NB4 (cell line): ENCODE data around the gene CCP110.
A peak's percentile ranks its signal among the peaks of the same experiment; 100 is the strongest.

Source experiments
- DNase-seq: peaks from one replicate; pipeline ENCODE4 v3.0.0; 2010; ENCODE audit warnings: low read depth
- H3K4me3 ChIP-seq: one replicate; pipeline ENCODE4 v1.5.1; 2011; ENCODE audit warnings: mild to moderate bottlenecking, low read depth, low read length, moderate library complexity
- MYC ChIP-seq: IDR thresholded peaks from 2 replicates; pipeline ENCODE4 v1.6.1; 2011; ENCODE audit warnings: low read depth, low read length
- POLR2A ChIP-seq: IDR thresholded peaks from 2 replicates; pipeline ENCODE4 v1.6.1; 2011; ENCODE audit warnings: mild to moderate bottlenecking; ENCODE audit not compliant: insufficient read length; ENCODE audit errors: extremely low read depth
- TF ChIP-seq, protein P1 (sequence below): IDR thresholded peaks from one replicate; pipeline ENCODE4 v1.5.1; 2012; ENCODE audit warnings: low read depth, low read length
- TF ChIP-seq, protein P2 (sequence below): IDR thresholded peaks from 2 replicates; pipeline ENCODE4 v1.6.1; 2011; ENCODE audit warnings: low read depth, low read length

CCP110 gene

DNA sequence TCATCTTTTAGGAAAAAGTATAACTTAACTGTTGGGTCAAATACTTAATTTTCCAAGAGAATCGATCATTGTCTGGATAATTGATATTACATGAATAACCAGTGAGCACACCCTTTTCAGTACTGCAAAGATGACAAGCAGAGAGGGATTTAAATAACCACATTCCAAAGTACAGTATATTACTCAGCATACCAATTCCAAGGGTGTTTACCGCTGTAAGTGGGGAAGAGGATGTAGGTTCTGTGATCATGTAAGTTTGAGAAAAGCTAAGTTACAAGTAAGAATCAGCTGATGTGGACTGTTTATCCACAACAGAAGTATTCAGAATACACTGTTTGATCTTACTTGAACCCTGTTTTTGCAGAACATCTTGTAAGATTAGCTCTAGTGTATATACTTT, 8.0 kb upstream of the CCP110 start:
- DNase-seq = no peak
- TF ChIP-seq, protein P1, sequence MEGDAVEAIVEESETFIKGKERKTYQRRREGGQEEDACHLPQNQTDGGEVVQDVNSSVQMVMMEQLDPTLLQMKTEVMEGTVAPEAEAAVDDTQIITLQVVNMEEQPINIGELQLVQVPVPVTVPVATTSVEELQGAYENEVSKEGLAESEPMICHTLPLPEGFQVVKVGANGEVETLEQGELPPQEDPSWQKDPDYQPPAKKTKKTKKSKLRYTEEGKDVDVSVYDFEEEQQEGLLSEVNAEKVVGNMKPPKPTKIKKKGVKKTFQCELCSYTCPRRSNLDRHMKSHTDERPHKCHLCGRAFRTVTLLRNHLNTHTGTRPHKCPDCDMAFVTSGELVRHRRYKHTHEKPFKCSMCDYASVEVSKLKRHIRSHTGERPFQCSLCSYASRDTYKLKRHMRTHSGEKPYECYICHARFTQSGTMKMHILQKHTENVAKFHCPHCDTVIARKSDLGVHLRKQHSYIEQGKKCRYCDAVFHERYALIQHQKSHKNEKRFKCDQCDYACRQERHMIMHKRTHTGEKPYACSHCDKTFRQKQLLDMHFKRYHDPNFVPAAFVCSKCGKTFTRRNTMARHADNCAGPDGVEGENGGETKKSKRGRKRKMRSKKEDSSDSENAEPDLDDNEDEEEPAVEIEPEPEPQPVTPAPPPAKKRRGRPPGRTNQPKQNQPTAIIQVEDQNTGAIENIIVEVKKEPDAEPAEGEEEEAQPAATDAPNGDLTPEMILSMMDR = no peak
- TF ChIP-seq POLR2A (no peak), MYC (no peak)
- TF ChIP-seq, protein P2, sequence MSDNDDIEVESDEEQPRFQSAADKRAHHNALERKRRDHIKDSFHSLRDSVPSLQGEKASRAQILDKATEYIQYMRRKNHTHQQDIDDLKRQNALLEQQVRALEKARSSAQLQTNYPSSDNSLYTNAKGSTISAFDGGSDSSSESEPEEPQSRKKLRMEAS = no peak
- no peak overlapping the region for H3K4me3 ChIP-seq

DNA sequence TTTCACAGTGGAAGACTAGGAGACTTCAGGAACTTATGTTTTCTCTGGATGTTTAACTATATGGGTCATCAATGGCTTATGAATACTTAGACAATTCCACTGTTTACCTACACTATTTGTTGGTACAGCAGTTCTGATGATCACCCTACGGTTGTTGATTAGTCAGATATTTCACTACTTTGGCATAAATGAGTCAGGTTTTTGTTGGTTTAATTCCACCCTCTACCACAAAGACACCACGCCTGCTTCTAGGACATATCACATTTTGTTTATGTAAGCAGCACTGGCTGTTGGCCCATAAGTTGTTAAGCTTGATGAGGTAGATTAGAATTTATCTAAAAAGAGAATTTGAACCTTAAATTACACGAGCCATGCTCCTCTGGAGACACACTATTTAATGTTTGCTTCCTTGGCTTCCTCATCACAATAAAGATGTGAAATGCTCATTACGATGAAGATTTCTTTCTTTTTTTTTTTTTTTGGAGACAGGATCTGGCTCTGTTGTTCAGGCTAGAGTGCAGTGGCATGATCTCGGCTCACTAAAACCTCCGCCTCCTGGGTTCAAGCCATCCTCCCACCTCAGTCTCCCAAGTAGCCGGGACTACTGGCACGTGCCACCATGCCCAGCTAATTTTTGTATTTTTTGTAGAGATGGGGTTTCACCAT, 6.2 kb upstream of the CCP110 start:
- H3K4me3 ChIP-seq = no peak overlapping the region
- TF ChIP-seq, protein P1 = no peak
- TF ChIP-seq MYC (no peak), POLR2A (no peak)
- TF ChIP-seq, protein P2 = no peak
- DNase-seq = no peak

DNA sequence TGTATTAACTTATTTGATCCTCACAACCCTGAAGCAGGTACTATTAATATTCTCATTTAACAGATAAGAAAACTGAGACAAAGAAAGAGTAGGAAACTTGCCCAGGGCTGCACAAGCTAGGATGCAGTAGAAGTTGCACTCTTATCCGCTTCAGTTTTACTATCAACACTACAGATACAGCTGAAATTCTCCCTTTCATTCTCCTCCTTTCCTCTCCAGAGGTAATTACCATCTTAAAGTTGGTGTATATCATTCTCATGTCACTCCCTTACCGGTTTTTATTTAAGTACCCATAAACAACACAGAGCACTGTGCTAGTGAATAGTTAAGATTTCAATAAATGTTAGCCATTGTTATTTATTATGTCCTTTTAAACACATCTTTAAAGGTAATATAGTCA, 5.4 kb upstream of the CCP110 start:
- DNase-seq = no peak
- TF ChIP-seq MYC = no peak
- no peak for TF ChIP-seq POLR2A
- TF ChIP-seq, protein P1 = no peak
- TF ChIP-seq, protein P2 = no peak
- H3K4me3 ChIP-seq = no peak overlapping the region

DNA sequence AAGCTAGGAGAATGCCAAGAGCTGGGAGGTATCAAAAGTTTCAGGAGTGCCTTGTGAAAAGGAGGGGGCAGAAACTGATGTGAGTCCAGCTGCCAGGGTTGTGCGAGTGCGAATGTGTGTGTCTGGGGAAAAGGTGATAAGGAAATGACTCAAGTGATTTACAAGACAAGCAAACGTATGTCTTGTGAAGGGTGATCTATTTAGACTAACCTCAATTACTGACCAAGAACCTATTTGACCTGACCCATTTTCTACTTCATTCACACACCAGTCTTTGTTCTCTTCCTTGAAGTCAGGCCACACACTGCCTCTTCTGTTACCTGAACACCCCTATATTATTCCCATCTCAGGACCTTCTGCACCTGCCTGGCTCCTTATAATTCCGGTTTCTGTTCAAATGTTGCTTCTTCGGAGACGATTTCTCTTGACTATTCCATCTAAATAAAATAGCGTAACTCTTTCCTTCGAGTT, 2.8 kb upstream of the CCP110 start:
- H3K4me3 ChIP-seq = peak overlapping the region; percentile 87
- TF ChIP-seq, protein P1 = no peak
- TF ChIP-seq, protein P2 = no peak
- TF ChIP-seq MYC (no peak), POLR2A (no peak)
- DNase-seq = peak; percentile 47

DNA sequence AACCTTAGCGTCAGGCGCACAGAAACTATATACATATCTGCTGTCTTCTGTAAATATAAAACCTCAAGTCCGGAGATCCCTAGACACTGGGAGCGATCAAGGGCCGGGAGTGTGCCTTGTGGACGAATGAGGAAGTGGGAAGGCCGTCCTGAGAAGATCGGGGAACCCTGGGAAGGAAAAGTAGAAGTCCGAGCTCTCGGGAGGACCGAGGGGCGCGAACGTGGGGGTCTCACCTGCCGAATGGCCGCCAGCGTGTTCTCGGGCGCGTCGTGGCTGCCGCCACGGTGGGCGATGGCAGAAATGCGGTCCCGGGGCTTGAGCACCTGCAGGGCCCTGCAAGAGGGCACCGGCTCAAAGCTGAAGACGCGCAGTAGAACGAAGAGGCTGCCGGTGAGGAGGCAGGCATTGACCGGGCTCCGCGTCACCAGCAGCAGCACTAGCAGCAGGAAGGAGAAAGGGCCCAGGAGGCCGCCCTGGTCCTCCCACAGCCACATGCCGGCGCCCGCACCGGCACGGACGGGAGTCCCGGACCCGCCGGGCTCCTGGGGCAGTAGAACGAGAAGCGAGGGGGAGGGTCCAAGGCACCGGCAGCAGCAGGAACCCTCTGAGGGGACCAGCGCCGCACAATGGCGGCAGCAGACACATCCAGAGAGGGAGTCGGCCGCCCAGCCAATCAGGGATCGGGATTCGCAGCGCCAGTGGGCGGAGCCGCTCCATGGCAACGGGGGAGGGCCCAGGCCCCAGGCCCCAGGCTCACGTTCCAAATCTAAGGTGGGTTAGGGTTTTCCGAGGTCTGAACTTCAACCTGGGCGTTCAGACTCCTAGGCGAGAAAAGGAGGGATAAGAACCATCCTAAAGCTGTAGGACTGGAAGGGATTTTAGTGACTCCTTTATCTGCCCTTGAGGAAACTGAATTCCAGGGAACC, 2.0 kb upstream of the CCP110 start, which contains the start of gene GDE1:
Gene GDE1 (minus strand): TSS at position 628 of the 926 bp plus-strand sequence. CDS start 134 bp downstream, at position 494.
- peak within 1 kb of the TSS; percentile 87 for H3K4me3 ChIP-seq
- TF ChIP-seq MYC (no peak), POLR2A (peak; percentile 81)
- TF ChIP-seq, protein P1 = peak; percentile 21
- TF ChIP-seq, protein P2 = peak; percentile 16; the same call in 1 of the 2 replicates
- DNase-seq = peak; percentile 91
